Measurements from ENCODE around the gene TRIM62. TPM values are rescaled to one million over a fixed set of nuclear protein-coding genes. Genes with fewer than 3 reads are reported as not detected.
A peak's percentile ranks its signal among the peaks of the same experiment; 100 is the strongest.

Gene TRIM62
- total RNA-seq, 4 donors from 2014 or later: 2.7 to 6.3 (median 3.6) TPM

- TF ChIP-seq CTCF (IDR thresholded peaks at IDR 0.05): no peak
- DNase-seq (ENCODE audit: low spot score) (no peak), ATAC-seq (ENCODE audit: low FRiP score) (peak; percentile 80)
Measured at GRCh38 chr1:33220676-33221384, 39.0 kb upstream of the TRIM62 start.

GRCh38 chr1:33219886-33220661, 38.2 kb upstream of the TRIM62 start:
- ATAC-seq (ENCODE audit: low FRiP score) (peak; percentile 39), DNase-seq (ENCODE audit: low spot score) (no peak)
- TF ChIP-seq CTCF (IDR thresholded peaks at IDR 0.05): no peak

GRCh38 chr1:33211972-33212371, 30.1 kb upstream of the TRIM62 start:
- DNase-seq (ENCODE audit: low spot score): no peak
- no peak for TF ChIP-seq CTCF (IDR thresholded peaks at IDR 0.05)

GRCh38 chr1:33206340-33206739, 24.5 kb upstream of the TRIM62 start:
- ATAC-seq (ENCODE audit: low FRiP score) (no peak), DNase-seq (ENCODE audit: low spot score) (no peak)
- TF ChIP-seq CTCF (IDR thresholded peaks at IDR 0.05): no peak

More at GRCh38 chr1:33211972-33212371, 30.1 kb upstream of the TRIM62 start:
- no peak for ATAC-seq (ENCODE audit: low FRiP score)

GRCh38 chr1:33195556-33195955, 13.7 kb upstream of the TRIM62 start:
- DNase-seq (ENCODE audit: low spot score): no peak
- no peak for ATAC-seq (ENCODE audit: low FRiP score)
- TF ChIP-seq CTCF (IDR thresholded peaks at IDR 0.05): no peak

GRCh38 chr1:33191731-33192275, 10.0 kb upstream of the TRIM62 start:
- TF ChIP-seq CTCF (IDR thresholded peaks at IDR 0.05): no peak
- no peak for DNase-seq (ENCODE audit: low spot score)

More at GRCh38 chr1:33191731-33192275, 10.0 kb upstream of the TRIM62 start:
- ATAC-seq (ENCODE audit: low FRiP score): no peak

Measured in omental fat pad (tissue), 4 donors.